Right kidney (tissue), 1 donor: ENCODE measurements around the gene FAM117A.
A peak's percentile ranks its signal among the peaks of the same experiment; 100 is the strongest.
"Not testable (repeated sequence)": the region's sequence is repeated elsewhere in the genome, so short reads cannot be mapped to it uniquely, and the experiment has no call there.

Experiments
- DNase-seq: peaks from one replicate; pipeline ENCODE4 v3.0.0-alpha.2; 2016

The FAM117A gene

GRCh38 chr17:49677933-49678847 lies 85.7 kb downstream of the FAM117A start, which contains the start of gene SPOP:
Gene SPOP, minus strand, starts transcription at chr17:49678097. Its CDS starts 55,287 bp downstream, at chr17:49622810.
- DNase-seq = peak; percentile 94

GRCh38 chr17:49677134-49677932 lies 86.6 kb downstream of the FAM117A start:
- peak; percentile 81 for DNase-seq

GRCh38 chr17:49676276-49676868 lies 87.6 kb downstream of the FAM117A start:
- DNase-seq = no peak

- no peak for DNase-seq
These were observed 89.4 kb downstream of the FAM117A start for GRCh38 chr17:49674507-49674906.

- DNase-seq = not testable (repeated sequence)
These were observed 90.3 kb downstream of the FAM117A start for GRCh38 chr17:49673679-49674078.

GRCh38 chr17:49670641-49671040 lies 93.3 kb downstream of the FAM117A start:
- no peak for DNase-seq

GRCh38 chr17:49670002-49670401 lies 93.9 kb downstream of the FAM117A start:
- no peak for DNase-seq

GRCh38 chr17:49667854-49668253 lies 96.1 kb downstream of the FAM117A start:
- DNase-seq = no peak

GRCh38 chr17:49664706-49665211 lies 99.2 kb downstream of the FAM117A start:
- no peak for DNase-seq
